Keratinocyte (primary cell): Measurements from ENCODE around the gene MPV17L. TPM values are rescaled to one million over a fixed set of nuclear protein-coding genes. Genes with fewer than 3 reads are reported as not detected.
"Not testable (repeated sequence)": the region's sequence is repeated elsewhere in the genome, so short reads cannot be mapped to it uniquely, and the experiment has no call there.

ENCODE experiments used
- DNase-seq: peaks from one replicate; pipeline ENCODE4 v3.0.0-alpha.2; 2011; ENCODE audit warnings: low read depth, missing footprints, low spot score
- FAIRE-seq: peaks from 2 replicates; lab custom pipeline; 2011; peaks lifted over from hg19 to GRCh38; lab: Jason Lieb, UNC
- H2AFZ ChIP-seq: 2 replicates; pipeline ENCODE4 v1.6.0; 2012; ENCODE audit warnings: low read length, control low read depth, inconsistent platforms; ENCODE audit not compliant: control insufficient read depth
- H3K27ac ChIP-seq: 2 replicates; pipeline ENCODE4 v1.5.1; 2011; ENCODE audit warnings: low read length; ENCODE audit not compliant: control insufficient read depth, insufficient read depth
- H3K27me3 ChIP-seq: 3 replicates; pipeline ENCODE4 v1.6.0; 2011; ENCODE audit warnings: low read length; ENCODE audit not compliant: control insufficient read depth, insufficient read depth; ENCODE audit errors: extremely low read depth
- H3K36me3 ChIP-seq, 2 experiments: 2 replicates in 1 of 2; 3 replicates in 1 of 2; pipeline ENCODE4 v1.5.1; 2011; ENCODE audit warnings: low read length in 2 of 2, mild to moderate bottlenecking in 1 of 2; ENCODE audit not compliant: control insufficient read depth in 2 of 2, insufficient read depth in 2 of 2; ENCODE audit errors: extremely low read depth in 1 of 2
- H3K4me1 ChIP-seq: 3 replicates; pipeline ENCODE4 v1.5.1; 2011; ENCODE audit warnings: low read length; ENCODE audit not compliant: control insufficient read depth, insufficient read depth; ENCODE audit errors: extremely low read depth
- H3K4me2 ChIP-seq: 3 replicates; pipeline ENCODE4 v1.6.0; 2011; ENCODE audit warnings: low read depth, low read length; ENCODE audit not compliant: control insufficient read depth, insufficient read depth; ENCODE audit errors: extremely low read depth
- H3K4me3 ChIP-seq, 3 experiments: fragments of 200-600 bp in 1 of 3; sonication (generic) in 1 of 3; 2 replicates in 2 of 3; 3 replicates in 1 of 3; pipeline ENCODE4 v1.5.1; 2011 to 2016; ENCODE audit warnings: low read length in 3 of 3, mild to moderate bottlenecking in 3 of 3, control low read depth in 2 of 3, inconsistent platforms in 1 of 3, low read depth in 1 of 3, mixed read lengths in 1 of 3, mixed run types in 1 of 3, moderate library complexity in 1 of 3; ENCODE audit not compliant: control insufficient read depth in 2 of 3, insufficient read depth in 2 of 3; ENCODE audit errors: extremely low read depth in 1 of 3
- H3K79me2 ChIP-seq: 2 replicates; pipeline ENCODE4 v1.6.0; 2012; ENCODE audit warnings: low read length; ENCODE audit not compliant: control insufficient read depth, insufficient read depth
- H3K9ac ChIP-seq: 3 replicates; pipeline ENCODE4 v1.6.0; 2011; ENCODE audit warnings: low read length; ENCODE audit not compliant: control insufficient read depth, insufficient read depth; ENCODE audit errors: extremely low read depth
- H3K9me1 ChIP-seq: 3 replicates; pipeline ENCODE4 v1.6.0; 2011; ENCODE audit warnings: low read length; ENCODE audit not compliant: control insufficient read depth, insufficient read depth; ENCODE audit errors: extremely low read depth
- H3K9me3 ChIP-seq: 2 replicates; pipeline ENCODE4 v1.5.1; 2012; ENCODE audit warnings: low read depth, low read length; ENCODE audit not compliant: control insufficient read depth
- H4K20me1 ChIP-seq: 3 replicates; pipeline ENCODE4 v1.6.0; 2011; ENCODE audit warnings: low read length; ENCODE audit not compliant: control insufficient read depth, insufficient read depth; ENCODE audit errors: extremely low read depth
- dilution Hi-C: fragments of 300-500 bp; cut with MboI; formaldehyde crosslinking; loops from one replicate; pipeline ENCODE4 v1.7.0; 2020; ENCODE audit warnings: low sequenced_read_pairs; ENCODE audit not compliant: extremely low pct_ligation_motif_present
- polyA plus RNA-seq, 5 experiments: library from polyadenylated mRNA; depleted of rRNA in 3 of 5; stranded (reverse) in 3 of 5; stranded (forward) in 1 of 5; unstranded in 1 of 5; fragments of >200 nt; gene quantifications; 1 replicate in 1 of 5; 2 replicates in 3 of 5; 3 replicates in 1 of 5; pipeline versions ENCODE4 v1.2.1 to v1.2.3, GENCODE V29; 2011 to 2012; ENCODE audit warnings: missing spikeins in 2 of 5, low read depth in 1 of 5, low replicate concordance in 1 of 5

The MPV17L gene
- polyA plus RNA-seq, 1 donor (not counting 4 experiments of a cell fraction or from before 2014, with no cell fraction given) = 0.39 TPM

DNA sequence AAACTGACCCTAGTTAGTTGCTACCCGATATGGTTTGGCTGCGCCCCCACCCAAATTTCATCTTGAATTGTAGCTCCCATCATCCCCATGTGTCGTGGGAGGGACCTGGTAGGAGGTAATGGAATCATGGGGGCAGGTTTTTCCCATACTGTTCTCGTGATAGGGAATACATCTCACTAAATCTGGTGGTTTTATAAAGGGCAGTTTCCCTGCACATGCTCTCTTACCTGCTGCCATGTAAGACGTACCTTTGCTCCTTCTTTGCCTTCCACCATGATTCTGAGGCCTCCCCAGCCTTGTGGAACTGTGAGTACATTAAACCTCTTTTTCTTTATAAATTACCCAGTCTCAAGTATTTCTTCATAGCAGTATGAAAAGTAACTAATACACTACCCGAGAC, 7.5 kb upstream of the MPV17L start:
- H3K79me2 ChIP-seq, H4K20me1 ChIP-seq, dilution Hi-C loops, H3K36me3 ChIP-seq, H2AFZ ChIP-seq, H3K4me3 ChIP-seq, H3K4me1 ChIP-seq, H3K9me1 ChIP-seq, H3K9ac ChIP-seq, FAIRE-seq, DNase-seq, H3K27me3 ChIP-seq, H3K27ac ChIP-seq, H3K4me2 ChIP-seq, H3K9me3 ChIP-seq: not testable (repeated sequence)

DNA sequence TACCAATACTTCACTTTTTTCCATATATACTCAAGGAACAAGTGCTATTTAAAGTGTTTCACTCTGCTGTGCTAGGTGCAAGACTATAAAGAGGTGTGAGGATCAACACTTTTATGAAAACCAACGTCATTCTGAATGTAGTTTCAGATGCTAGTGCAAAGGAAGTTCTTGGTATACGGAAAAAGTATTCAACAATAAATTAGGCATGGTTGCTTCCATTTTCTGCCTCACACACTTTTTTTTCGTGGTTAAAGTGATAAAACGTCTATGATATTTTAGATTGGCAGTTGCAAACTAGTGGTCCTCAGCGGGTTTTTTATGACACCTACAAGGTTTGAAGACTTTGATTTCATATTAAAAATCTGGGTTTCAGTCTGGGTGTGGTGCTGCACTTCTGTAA, 5.6 kb upstream of the MPV17L start:
- H3K4me1 ChIP-seq, FAIRE-seq, H3K27ac ChIP-seq, H3K9me3 ChIP-seq, H3K4me2 ChIP-seq, dilution Hi-C loops, H3K27me3 ChIP-seq, H4K20me1 ChIP-seq, H3K9me1 ChIP-seq, H3K4me3 ChIP-seq, H3K9ac ChIP-seq, H3K36me3 ChIP-seq, H2AFZ ChIP-seq, H3K79me2 ChIP-seq, DNase-seq: not testable (repeated sequence)

DNA sequence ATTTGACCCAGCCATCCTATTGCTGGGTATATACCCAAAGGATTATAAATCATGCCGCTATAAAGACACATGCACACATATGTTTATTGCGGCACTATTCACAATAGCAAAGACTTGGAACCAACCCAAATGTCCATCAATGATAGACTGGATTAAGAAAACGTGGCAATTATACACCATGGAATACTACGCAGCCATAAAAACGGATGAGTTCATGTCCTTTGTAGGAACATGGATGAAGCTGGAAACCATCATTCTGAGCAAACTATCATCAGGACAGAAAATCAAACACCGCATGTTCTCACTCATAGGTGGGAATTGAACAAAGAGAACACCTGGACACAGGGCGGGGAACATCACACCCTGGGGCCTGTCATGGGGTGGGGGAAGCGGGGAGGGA, 2.5 kb upstream of the MPV17L start:
- H3K27ac ChIP-seq, H3K4me1 ChIP-seq, FAIRE-seq, H3K4me2 ChIP-seq, H3K9me1 ChIP-seq, H3K36me3 ChIP-seq, H3K27me3 ChIP-seq, H4K20me1 ChIP-seq, DNase-seq, H3K9ac ChIP-seq, H3K79me2 ChIP-seq, H3K4me3 ChIP-seq, dilution Hi-C loops, H3K9me3 ChIP-seq, H2AFZ ChIP-seq: not testable (repeated sequence)

DNA sequence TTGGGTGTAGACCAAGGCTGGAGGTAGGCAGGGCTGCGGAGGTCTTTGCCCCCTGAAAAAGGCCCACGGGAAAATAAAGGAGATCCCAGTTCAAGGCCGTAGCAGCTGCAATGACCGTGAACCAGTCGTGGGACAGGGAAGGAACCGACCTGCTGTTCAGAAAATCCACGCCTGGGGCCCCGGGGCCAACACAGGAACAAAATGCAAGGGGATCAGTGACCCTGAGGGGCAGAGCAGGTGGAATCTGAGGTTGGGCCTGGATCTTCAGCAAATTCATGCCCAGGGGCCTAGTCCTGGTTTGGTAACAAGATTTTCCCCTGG, 915 bp downstream of the MPV17L start:
- H2AFZ ChIP-seq, H3K27ac ChIP-seq, H3K27me3 ChIP-seq, H4K20me1 ChIP-seq, H3K9me1 ChIP-seq, H3K9me3 ChIP-seq, FAIRE-seq, H3K4me3 ChIP-seq, DNase-seq, H3K9ac ChIP-seq, H3K79me2 ChIP-seq, H3K36me3 ChIP-seq, dilution Hi-C loops, H3K4me2 ChIP-seq, H3K4me1 ChIP-seq: not testable (repeated sequence)
